Esophagus muscularis mucosa (tissue), 4 donors: ENCODE measurements around the gene NCK1.

ENCODE experiments used
- EP300 ChIP-seq: sonication (generic); formaldehyde crosslinking; IDR thresholded peaks from one replicate; pipeline ENCODE4 v1.6.1; 2017; ENCODE audit warnings: antibody characterized with exemption
- POLR2A ChIP-seq: fragments of 450-650 bp; IDR thresholded peaks from one replicate; pipeline ENCODE4 v1.6.1; 2017; ENCODE audit warnings: antibody characterized with exemption, moderate library complexity, mild to moderate bottlenecking, low read depth
- TF ChIP-seq, protein P1 (sequence below), 3 experiments: fragments of 200-600 bp in 2 of 3; fragments of 450-650 bp in 1 of 3; sonication (generic) in 2 of 3; IDR thresholded peaks; one replicate each; pipeline ENCODE4 v1.5.1; 2017 to 2019; ENCODE audit warnings: antibody characterized with exemption in 3 of 3, mild to moderate bottlenecking in 2 of 3, moderate library complexity in 1 of 3

DNA sequence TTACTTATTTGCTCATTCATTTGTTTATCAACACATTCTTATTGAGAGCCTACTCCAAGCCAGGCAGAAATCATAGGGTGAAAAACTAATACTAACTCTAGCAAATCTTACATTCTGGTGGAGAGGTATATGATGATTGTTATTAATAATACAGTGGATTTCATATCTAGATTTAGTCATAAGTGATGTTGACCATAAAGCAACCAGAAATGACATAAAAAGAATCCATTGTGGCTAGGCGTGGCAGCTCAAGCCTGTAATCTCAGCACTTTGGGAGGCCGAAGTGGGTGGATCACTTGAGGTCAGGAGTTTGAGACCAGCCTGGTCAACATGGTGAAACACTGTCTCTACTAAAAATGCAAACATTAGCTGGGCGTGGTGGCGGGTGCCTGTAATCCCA, 69.6 kb downstream of the NCK1 start:
- TF ChIP-seq POLR2A (no peak), EP300 (no peak)
- TF ChIP-seq, protein P1, sequence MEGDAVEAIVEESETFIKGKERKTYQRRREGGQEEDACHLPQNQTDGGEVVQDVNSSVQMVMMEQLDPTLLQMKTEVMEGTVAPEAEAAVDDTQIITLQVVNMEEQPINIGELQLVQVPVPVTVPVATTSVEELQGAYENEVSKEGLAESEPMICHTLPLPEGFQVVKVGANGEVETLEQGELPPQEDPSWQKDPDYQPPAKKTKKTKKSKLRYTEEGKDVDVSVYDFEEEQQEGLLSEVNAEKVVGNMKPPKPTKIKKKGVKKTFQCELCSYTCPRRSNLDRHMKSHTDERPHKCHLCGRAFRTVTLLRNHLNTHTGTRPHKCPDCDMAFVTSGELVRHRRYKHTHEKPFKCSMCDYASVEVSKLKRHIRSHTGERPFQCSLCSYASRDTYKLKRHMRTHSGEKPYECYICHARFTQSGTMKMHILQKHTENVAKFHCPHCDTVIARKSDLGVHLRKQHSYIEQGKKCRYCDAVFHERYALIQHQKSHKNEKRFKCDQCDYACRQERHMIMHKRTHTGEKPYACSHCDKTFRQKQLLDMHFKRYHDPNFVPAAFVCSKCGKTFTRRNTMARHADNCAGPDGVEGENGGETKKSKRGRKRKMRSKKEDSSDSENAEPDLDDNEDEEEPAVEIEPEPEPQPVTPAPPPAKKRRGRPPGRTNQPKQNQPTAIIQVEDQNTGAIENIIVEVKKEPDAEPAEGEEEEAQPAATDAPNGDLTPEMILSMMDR (IDR thresholded peaks at IDR 0.05), result no peak
